Spleen (tissue), 7 donors: ENCODE data around the gene TAB3.

Source experiments
- POLR2A ChIP-seq, 3 donors: fragments of 450-650 bp; IDR thresholded peaks; one replicate each; pipeline ENCODE4 v1.5.1; 2017; ENCODE audit warnings: antibody characterized with exemption in 3 of 3, mild to moderate bottlenecking in 1 of 3
- TF ChIP-seq, protein P1 (sequence below), 11 experiments: fragments of 200-600 bp in 7 of 11; fragments of 450-650 bp in 4 of 11; sonication (generic) in 4 of 11; IDR thresholded peaks in 8 of 11; conservative IDR thresholded peaks in 3 of 11; 1 replicate in 7 of 11; 2 replicates in 4 of 11; pipeline versions ENCODE4 v1.4.0 to v1.8.0; 2016 to 2021; ENCODE audit warnings: antibody characterized with exemption in 11 of 11, inconsistent platforms in 4 of 11, mild to moderate bottlenecking in 1 of 11
- donor health status: DM: no; HTN: no; CAD: no; lungs with moderate emphysema.
- donor health status: DM: no; HTN: no; CAD: no.
- donor health status: DM: no; HTN: no; CAD: no.

- TF ChIP-seq, protein P1, sequence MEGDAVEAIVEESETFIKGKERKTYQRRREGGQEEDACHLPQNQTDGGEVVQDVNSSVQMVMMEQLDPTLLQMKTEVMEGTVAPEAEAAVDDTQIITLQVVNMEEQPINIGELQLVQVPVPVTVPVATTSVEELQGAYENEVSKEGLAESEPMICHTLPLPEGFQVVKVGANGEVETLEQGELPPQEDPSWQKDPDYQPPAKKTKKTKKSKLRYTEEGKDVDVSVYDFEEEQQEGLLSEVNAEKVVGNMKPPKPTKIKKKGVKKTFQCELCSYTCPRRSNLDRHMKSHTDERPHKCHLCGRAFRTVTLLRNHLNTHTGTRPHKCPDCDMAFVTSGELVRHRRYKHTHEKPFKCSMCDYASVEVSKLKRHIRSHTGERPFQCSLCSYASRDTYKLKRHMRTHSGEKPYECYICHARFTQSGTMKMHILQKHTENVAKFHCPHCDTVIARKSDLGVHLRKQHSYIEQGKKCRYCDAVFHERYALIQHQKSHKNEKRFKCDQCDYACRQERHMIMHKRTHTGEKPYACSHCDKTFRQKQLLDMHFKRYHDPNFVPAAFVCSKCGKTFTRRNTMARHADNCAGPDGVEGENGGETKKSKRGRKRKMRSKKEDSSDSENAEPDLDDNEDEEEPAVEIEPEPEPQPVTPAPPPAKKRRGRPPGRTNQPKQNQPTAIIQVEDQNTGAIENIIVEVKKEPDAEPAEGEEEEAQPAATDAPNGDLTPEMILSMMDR (IDR thresholded peaks at IDR 0.05 in 8 of 11, conservative IDR thresholded peaks at IDR 0.05 in 3 of 11), result no peak
- no peak for TF ChIP-seq POLR2A (IDR thresholded peaks at IDR 0.05)
These were observed 95.8 kb downstream of the TAB3 start for GRCh38 chrX:30793075-30793766.
